ENCODE data around the gene IL12RB2.

The IL12RB2 gene, protein sequence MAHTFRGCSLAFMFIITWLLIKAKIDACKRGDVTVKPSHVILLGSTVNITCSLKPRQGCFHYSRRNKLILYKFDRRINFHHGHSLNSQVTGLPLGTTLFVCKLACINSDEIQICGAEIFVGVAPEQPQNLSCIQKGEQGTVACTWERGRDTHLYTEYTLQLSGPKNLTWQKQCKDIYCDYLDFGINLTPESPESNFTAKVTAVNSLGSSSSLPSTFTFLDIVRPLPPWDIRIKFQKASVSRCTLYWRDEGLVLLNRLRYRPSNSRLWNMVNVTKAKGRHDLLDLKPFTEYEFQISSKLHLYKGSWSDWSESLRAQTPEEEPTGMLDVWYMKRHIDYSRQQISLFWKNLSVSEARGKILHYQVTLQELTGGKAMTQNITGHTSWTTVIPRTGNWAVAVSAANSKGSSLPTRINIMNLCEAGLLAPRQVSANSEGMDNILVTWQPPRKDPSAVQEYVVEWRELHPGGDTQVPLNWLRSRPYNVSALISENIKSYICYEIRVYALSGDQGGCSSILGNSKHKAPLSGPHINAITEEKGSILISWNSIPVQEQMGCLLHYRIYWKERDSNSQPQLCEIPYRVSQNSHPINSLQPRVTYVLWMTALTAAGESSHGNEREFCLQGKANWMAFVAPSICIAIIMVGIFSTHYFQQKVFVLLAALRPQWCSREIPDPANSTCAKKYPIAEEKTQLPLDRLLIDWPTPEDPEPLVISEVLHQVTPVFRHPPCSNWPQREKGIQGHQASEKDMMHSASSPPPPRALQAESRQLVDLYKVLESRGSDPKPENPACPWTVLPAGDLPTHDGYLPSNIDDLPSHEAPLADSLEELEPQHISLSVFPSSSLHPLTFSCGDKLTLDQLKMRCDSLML

DNA sequence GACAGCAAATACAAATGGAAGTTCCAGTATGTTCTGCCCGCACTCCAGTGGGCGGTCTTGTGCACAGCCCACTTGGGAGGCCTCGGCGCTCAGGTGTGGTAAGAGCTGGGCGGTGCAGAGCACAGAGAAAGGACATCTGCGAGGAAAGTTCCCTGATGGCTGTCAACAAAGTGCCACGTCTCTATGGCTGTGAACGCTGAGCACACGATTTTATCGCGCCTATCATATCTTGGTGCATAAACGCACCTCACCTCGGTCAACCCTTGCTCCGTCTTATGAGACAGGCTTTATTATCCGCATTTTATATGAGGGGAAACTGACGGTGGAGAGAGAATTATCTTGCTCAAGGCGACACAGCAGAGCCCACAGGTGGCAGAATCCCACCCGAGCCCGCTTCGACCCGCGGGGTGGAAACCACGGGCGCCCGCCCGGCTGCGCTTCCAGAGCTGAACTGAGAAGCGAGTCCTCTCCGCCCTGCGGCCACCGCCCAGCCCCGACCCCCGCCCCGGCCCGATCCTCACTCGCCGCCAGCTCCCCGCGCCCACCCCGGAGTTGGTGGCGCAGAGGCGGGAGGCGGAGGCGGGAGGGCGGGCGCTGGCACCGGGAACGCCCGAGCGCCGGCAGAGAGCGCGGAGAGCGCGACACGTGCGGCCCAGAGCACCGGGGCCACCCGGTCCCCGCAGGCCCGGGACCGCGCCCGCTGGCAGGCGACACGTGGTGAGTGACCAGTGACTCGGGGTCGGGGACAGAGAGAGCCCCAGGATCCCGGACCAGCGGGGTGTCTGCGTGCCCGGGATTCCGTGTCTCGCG lies at the start of gene IL12RB2:
Gene IL12RB2 (plus strand): TSS at position 623 of the 810 bp plus-strand sequence. CDS start 12,496 bp downstream, outside the sequence.
- DNase-seq, result peak; percentile 54

DNA sequence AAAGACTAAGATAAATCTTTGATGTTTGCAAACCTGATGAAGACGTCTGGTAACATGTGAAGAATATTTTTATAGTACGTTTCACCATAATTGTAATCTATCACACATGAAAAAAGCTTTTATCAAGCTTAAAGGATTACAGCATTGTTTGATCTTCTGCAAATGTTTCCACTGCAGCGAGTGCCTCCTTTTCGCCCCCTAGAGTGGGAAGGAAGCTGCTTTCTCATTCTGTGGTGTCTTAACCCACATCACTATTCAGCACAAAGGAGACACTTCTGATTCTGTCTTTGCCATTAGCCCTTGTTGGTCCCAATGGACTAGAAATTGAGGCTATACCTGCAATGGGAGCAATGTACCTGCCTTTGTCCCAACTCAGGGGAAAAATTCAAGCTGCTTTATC lies 46.0 kb upstream of the IL12RB2 start:
- no peak for DNase-seq

DNA sequence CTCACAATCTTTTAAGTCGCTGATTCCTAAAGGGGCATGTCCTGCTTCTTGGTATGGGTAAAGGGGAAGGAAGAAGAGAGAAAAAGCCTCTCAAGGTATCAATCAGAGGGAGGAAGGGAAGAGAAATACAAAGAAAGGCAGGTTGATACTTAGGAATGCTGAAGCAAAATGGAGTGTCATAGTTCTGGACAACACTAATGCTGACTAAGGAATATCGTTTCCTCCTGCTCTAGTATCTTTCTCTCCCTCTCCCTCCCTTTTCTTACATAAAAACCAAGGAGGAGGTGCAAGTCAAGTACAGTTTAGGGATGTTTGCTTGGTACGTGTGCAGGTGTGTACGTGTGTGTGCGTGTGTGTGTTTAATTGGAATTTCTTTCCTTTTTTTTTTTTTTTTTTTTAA lies 44.9 kb upstream of the IL12RB2 start:
- no peak for DNase-seq

DNA sequence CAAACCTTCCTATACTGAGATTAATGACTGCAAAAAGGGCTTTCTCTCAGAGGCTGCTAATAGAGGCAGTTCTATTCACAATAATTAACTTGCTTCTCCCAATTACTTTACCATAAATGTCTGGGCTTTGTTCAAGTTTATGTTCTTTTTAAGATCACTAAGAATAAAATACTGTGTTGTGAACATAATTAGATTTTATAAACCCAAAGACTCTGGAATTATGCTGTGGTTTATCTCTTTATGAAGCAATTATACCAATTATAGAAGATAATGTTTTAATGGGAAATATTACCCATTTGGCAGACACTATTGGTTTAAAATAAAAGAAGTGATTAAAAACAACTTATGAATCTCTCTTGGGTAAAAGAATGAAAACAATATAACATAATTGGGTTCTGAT lies 43.5 kb upstream of the IL12RB2 start:
- no peak for DNase-seq

DNA sequence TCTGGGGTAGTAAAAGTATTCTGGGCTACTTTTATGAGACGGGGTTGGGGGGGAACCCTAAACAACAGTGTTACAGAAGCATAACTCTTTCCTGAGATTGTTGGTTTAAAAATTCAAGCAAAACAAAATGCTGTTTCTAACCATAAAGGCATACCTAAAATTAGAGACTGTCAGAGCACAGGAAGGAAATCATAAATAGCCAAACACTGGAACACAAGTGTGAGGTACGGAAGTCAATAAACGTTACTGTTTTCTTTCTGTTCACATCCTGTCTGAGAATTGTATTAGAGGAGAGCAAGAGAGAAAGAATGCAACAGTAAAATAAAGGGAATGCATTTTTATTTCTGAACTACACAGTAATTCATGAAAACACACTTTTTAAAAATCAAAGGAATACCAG lies 42.8 kb upstream of the IL12RB2 start:
- DNase-seq, result no peak

DNA sequence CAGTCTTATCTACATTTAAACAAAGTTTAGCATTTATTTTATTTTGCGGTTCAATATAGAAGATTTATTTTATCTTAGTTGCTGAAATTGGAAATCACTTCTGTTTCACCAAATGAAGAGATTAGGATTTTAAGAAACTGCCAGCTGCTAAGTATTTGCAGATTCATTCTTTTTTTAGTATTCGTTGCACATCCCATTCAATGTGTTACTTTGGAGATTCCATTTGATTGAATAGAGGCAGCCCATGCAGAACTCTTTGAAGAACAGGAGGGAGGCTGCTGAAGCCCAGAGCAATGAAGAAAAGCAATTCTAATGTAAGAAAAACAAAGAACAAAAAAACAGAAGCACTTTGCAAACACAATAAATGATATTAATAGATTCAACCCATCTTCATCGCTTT lies 38.6 kb upstream of the IL12RB2 start:
- no peak for DNase-seq

DNA sequence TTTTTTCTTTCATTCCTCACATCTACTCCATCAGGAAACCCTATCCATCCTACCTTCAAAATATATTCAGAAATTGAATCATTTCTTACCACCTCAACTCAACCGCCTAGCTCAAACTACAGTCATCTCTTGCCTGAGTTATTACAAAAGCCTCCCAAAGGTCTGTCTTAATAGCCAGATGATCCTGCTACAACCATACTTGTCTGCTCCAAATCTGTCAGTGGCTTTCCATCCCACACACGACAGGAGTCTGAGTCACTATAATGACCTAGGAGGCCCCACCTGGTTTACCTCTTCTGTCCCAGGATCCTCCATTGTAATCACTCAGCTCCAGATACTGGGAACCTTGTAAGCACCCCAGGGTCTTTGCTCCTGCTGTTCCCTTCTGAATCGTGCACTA lies 37.1 kb upstream of the IL12RB2 start:
- DNase-seq, result no peak

DNA sequence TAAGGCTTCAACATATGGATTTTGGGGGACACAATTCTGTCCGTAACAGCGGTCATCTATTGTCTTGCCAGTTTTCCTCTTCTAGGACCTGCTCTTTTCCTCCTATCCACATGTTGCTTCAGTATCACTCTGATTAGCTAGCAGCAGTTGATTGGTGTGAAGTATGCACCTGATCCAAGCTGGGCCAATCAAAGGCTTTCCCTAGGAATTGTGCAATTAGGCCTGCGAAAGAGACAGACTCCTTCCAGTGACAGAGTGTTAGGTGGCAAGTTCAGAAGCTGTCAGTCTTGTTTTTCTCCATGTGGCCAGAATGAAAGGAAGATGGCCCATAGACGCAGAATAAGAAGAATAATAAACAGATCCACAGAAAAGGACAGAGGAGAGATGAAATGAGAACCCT lies 34.1 kb upstream of the IL12RB2 start:
- no peak for DNase-seq

DNA sequence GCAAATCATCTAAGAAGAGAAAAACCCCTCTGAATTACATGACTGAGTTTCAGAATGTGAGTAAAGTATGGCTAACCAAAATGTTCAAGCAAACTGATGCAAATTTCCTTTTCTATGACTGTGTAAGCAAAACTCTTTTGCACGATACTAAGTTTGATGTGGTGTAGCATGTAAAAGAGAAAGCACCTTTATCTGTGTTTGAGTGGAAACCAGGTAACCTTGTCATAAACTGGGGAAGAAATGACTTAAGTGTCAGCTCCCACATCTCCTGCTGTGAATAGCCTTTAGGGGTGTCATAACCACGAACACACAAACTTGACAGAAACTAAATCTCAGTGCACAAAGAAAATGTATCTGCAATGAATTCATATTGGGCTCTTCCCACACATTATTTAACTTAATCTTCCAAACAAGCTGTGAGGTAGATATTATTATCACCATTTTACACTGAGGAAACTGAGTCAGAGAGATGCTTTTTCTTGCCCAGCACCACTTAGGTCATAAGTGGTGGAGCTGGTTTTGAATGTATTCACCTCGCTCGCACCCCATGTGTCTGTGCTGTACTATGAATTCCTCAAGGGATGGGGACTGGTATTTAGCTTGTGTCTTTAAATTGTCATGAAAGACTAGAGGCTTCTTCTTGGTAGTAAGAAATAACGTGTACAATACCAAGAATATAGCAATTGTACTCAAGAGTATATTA lies 32.9 kb upstream of the IL12RB2 start:
- no peak for DNase-seq

DNA sequence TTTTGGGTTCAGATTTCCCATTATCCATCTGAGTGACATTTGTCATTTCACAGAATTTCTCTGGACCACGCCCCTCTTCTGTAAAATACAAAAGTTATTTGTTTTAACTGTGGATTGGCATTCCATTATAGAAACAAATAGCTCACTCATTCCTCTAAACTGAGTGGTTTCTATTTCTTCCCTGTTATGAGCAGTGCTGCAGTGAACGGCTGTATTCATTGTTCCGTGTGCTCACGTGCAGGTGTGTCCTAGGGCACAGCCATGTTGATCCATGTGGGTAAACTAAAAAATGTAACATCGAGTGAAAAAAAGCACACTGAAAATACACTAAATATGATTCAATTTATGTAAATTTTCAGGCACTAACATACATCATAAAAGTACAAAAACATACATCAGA lies 27.0 kb upstream of the IL12RB2 start:
- no peak for DNase-seq

DNA sequence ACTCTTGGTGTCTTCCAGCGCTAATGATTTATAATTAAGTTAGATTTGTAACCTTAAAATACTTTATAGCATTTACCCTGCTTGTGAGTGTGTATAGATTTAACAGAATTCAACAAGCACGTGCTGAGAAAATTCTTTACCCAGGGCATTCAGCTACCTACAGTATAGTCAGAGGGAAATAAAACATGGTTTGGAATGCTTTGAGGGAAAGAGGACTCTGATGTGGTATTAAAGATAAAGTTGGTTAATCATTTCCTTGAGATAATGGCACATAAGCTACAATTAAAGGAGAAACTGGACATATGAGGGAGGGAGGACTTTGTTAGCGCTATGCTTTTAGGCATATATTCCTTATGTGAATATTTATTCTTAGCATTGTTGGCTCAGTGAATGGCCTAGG lies 26.4 kb upstream of the IL12RB2 start:
- no peak for DNase-seq

DNA sequence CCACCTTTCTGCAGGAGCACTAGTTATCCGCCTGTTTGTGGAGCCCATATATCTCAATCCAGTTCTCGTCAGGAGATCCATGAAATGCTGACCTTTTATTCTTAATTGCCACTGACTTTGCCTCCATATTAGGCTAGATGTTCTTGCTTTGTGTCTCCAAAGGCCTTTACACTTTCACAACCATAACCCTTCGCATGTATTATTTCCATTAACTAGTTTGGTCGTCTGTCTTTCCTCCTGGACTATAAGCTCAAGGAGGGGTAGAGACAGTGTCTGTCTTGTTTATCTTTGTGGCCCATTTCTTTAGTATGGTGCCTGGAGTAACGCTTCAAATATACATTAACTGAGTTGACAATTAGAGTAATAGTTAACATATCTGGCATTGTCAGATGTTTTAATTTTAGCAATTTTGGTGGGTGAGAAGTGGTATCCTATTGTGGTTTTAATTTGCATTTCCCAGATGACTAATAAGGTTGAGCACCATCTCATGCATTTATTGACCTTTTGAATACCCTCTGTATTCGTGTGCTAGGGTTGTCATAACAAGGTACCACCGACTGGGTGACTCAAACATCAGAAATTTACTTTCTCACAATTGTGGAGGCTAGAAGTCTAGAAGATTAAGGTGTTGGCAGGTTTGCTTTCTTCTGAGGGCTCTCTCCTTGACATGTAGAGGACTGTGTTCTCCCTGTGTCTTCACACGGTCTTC lies 21.7 kb upstream of the IL12RB2 start:
- no peak for DNase-seq

DNA sequence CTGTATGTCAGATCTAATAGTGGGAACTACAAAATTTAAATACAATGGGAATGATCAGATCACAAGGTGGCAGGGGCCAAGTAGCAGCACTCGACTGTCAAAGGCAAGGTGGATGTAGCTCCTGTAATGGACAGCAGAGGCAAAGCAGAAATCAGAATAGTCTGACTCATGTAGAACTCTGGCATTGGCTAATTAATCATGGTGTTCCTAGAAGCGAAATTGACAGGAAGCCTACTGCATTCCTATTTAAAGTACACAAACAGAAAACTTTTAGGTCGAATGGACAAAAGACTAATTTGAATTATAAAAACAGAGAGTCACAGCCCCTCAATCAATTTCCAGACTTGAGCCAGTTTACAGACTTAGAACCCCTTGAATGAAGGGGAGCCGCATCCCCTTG lies 17.4 kb upstream of the IL12RB2 start:
- no peak for DNase-seq

DNA sequence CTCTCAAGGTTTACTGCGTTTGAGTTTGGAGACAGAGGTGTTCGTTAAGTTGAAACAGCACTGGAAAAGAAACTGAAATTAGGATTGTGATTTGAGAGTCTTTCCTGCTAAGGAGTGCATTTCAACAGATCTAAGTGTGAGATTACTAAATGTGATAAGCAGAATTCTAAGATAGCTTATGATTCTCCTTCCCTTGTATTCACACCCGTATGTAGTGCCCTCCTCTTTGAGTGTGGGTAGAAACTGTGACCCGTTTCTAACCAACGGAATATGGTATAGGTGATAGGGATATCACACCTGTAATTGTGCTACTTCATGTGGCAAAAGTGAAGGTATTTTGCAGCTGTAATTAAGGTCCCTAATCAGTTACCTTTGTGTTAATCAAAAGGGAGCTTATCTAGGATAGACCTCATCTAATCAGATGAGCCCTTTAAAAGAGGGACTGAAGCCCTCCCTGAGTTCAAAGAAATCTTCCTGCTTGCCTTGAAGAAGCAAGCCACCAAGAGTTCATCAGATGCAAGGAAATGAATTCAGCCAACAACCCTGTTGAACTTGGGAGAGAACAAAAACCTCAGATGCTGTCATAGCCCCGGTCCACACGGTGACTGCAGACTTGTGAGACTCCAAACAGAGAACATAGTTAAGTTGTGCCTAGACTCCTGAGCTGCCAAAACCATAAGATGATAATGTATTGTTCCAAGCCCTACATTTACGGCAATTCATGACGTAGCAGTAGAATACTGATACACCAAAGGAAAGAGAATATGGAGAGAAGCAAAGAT lies 12.6 kb upstream of the IL12RB2 start:
- DNase-seq, result no peak

DNA sequence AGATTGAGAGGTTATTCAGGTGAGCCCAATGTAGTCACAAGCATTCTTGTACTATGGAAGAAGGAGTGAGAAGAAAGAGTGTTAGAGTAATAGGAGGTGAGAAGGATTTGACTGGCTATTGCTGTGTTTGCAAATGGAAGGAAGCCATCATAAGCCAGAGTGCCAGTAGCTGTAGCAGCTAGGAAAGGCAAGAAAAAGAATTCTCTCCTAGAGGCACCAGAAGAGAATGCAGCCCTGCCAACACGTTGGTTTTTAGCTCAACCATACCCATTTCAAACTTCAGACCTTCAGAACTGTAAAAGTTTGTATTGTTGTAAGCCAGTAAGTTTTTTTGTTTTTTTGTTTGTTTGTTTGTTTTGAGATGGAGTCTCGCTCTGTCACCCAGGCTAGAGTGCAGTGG lies 8.9 kb upstream of the IL12RB2 start:
- DNase-seq, result no peak

DNA sequence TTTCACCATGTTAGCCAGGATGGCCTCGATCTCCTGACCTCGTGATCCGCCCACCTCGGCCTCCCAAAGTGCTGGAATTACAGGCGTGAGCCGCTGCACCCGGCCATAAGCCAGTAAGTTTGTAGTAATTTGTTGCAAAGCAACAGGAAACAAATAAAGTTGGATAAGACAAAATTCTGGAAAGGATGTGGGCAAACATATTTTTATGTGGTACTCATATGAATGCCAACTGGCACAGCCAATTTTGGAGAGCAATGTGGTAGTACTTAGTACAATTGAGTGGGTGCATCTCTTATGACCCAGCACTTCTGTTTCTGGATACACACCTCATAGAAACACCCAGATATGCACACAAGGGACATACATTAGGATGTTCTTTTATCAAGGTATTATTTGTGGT lies 8.4 kb upstream of the IL12RB2 start:
- no peak for DNase-seq

DNA sequence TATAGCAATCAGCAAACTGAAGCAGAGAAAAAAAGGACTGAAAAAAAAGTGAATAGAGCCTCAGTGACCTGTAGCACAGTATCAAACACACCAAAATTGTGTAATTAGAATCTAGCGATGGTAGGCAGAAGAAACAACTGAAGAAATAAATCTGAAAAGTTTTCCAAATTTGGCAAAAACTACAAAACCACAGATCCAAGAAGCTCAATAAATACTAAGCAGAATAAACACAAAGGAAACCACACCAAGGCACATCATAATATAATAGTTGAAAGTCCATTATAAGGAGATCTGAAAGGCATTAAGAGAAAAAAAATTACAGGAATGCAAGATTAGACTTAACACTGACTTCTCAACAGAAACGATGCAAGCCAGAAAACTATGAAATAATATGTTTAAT lies 7.1 kb upstream of the IL12RB2 start:
- no peak for DNase-seq

DNA sequence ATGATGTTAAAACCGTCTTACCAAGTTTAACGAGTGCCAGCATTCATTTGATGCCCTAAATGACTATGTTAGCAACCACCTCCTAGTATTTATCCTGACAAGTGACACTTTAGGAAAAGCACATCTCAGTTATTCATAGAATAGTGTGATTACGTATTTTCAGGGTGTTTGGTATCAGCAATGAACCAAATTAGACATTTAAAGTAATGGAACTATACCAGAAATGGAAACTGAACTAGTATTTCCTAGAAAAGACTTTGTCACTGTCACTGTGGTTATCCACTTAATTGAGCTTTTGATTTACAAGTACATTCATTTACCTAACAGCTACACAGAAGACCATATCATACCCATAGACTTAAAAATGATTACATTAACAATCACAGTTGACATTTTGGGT lies 3.6 kb upstream of the IL12RB2 start:
- DNase-seq, result no peak

DNA sequence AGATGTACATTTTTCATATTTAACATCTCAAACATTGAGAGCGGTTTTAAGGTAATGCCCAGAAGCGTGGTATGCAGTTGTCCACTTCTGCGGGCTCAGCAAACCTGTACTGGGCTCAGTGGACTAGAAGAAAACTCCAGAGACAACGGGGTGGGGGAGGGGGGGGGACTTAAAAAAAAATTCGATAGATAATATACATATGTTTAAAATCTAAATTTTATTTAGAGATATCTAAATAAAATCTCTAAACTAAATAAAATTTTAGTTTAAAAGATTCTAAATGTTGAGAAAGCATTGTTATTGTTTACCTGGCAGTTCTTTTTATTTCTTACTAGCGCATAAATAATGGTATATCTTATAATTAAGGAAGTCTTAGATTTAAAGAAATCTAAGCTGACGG lies 1.1 kb upstream of the IL12RB2 start:
- no peak for DNase-seq

DNA sequence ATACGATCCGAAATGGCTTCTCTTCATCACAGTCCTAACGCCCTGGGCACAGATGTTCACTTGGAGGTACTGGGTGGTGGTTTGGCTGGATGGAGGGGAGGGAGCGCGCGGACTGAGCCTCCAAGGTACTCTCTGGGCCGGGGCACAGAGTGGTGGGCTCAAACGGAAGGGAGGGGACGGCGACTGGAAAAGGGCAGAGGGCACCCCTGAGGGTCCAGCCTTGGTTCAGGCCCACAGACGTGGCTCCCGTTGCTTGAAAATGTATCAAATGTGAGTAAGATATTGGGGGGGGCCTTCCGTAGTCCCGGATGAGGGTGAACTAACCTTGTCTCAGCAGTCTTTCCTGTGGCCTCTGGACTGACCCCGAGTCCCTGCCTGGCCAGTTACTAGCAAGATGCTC lies 463 bp downstream of the IL12RB2 start:
- DNase-seq, result no peak

DNA sequence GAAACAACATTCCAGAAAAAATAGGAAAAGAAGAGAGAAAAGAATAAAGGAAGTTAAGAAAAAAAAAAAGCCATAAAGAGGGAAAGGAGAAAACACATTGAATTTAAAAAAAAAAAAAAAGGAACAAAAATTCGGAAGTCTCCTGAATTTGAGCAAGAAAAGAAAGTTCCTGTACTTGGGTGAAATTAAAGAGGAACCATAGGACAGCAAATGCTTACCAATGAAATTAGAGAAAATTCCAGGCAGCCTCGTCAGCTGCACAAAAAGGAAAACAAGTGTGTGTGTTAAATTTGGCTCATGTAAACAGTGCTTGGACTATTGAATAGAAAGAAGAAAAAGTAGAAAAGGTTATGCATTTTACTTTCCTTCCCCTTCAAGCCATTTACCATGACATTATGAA lies 4.9 kb downstream of the IL12RB2 start:
- no peak for DNase-seq

Data from NCI-H510A treated with DMSO at 0.1 percent for 48 hours (cell line).